ENCODE results near the gene TMPRSS11D.
A peak's percentile ranks its signal among the peaks of the same experiment; 100 is the strongest.

TMPRSS11D gene

GRCh38 chr4:67779631-67780030, 104.2 kb downstream of the TMPRSS11D start:
- DNase-seq (ENCODE audit: low read depth, low spot score), result peak; percentile 89

GRCh38 chr4:67776746-67777145, 107.1 kb downstream of the TMPRSS11D start:
- no peak overlapping the region for H3K27ac ChIP-seq
- DNase-seq (ENCODE audit: low read depth, low spot score), result no peak

More at GRCh38 chr4:67779631-67780030, 104.2 kb downstream of the TMPRSS11D start:
- no peak overlapping the region for H3K27ac ChIP-seq

All from epithelial cell of prostate (primary cell).